Left lung (tissue), 10 donors: ENCODE data around the gene TBCD. TPM values are rescaled to one million over a fixed set of nuclear protein-coding genes. Genes with fewer than 3 reads are reported as not detected.

Experiments used
- ATAC-seq: fragments of 200-7000 bp; cut with Tn5 transposase; one replicate; pipeline ENCODE4 v1.9.1; 2020; ENCODE audit warnings: moderate library complexity
- DNase-seq, 4 donors: peaks; one replicate each; pipeline ENCODE4 v3.0.0-alpha.2; 2013 to 2020
- H3K27ac ChIP-seq, 2 donors: fragments of 200-600 bp; sonication (generic) in 1 of 2; one replicate each; pipeline versions ENCODE4 v1.5.0 to v1.8.0; 2020 to 2021
- H3K27me3 ChIP-seq, 2 donors: fragments of 200-600 bp; sonication (generic) in 1 of 2; one replicate each; pipeline versions ENCODE4 v1.5.0 to v1.8.0; 2020 to 2021
- H3K36me3 ChIP-seq, 2 donors: fragments of 200-600 bp; sonication (generic) in 1 of 2; one replicate each; pipeline versions ENCODE4 v1.5.0 to v1.8.0; 2020 to 2021
- H3K4me1 ChIP-seq, 2 donors: fragments of 200-600 bp; one replicate each; pipeline ENCODE4 v1.8.0; 2021
- H3K4me3 ChIP-seq, 2 donors: fragments of 200-600 bp; sonication (generic) in 1 of 2; one replicate each; pipeline versions ENCODE4 v1.5.0 to v1.8.0; 2020 to 2021; ENCODE audit warnings: mild to moderate bottlenecking in 1 of 2
- H3K9me3 ChIP-seq, 2 donors: fragments of 200-600 bp; sonication (generic) in 1 of 2; one replicate each; pipeline versions ENCODE4 v1.5.0 to v1.8.0; 2020 to 2021
- intact Hi-C, 2 donors: fragments of 100-400 bp; cut with DNase I; formaldehyde crosslinking; loops; one replicate each; pipeline versions ENCODE4 v1.11.2 to v1.14.2; 2022
- polyA plus RNA-seq, 6 donors: library from polyadenylated mRNA; unstranded; fragments of 120-200 nt; gene quantifications; one replicate each; pipeline ENCODE4 v1.2.1, GENCODE V29; 2013; ENCODE audit not compliant: insufficient read length in 6 of 6
- total RNA-seq, 2 donors: library from RNA; stranded (reverse); fragmentation: NEBNext Ultra II Directional; extraction: Animal tissue kit (Norgen Biotek cat#: 25700); gene quantifications; one replicate each; pipeline ENCODE4 v1.2.1, GENCODE V29; 2021
- TF ChIP-seq, protein P1 (sequence below), 2 donors: fragments of 200-600 bp; sonication (generic) in 1 of 2; IDR thresholded peaks; one replicate each; pipeline versions ENCODE4 v1.5.0 to v1.8.0; 2021; ENCODE audit warnings: antibody characterized with exemption in 2 of 2
- donor health status: DM: no; HTN: yes; CAD: no.
- donor health status: DM: no; HTN: no; CAD: no.

TBCD gene
- total and polyA plus RNA-seq, 8 donors: 87.2 to 133 (median 104) TPM

GRCh38 chr17:82748756-82749155 is 3.1 kb upstream of the TBCD start:
- no peak for DNase-seq
- no peaks in the 10 kb centered on the region for H3K36me3 ChIP-seq
- peaks cover 8 to 12% of the 10 kb centered on the region in 2 donors for H3K4me1 ChIP-seq
- ATAC-seq: no peak
- H3K27me3 ChIP-seq: peaks cover 0 to 7% of the 10 kb centered on the region in 2 donors
- no peak overlapping the region for H3K4me3 ChIP-seq
- intact Hi-C loops: no loop called here
- TF ChIP-seq, protein P1, sequence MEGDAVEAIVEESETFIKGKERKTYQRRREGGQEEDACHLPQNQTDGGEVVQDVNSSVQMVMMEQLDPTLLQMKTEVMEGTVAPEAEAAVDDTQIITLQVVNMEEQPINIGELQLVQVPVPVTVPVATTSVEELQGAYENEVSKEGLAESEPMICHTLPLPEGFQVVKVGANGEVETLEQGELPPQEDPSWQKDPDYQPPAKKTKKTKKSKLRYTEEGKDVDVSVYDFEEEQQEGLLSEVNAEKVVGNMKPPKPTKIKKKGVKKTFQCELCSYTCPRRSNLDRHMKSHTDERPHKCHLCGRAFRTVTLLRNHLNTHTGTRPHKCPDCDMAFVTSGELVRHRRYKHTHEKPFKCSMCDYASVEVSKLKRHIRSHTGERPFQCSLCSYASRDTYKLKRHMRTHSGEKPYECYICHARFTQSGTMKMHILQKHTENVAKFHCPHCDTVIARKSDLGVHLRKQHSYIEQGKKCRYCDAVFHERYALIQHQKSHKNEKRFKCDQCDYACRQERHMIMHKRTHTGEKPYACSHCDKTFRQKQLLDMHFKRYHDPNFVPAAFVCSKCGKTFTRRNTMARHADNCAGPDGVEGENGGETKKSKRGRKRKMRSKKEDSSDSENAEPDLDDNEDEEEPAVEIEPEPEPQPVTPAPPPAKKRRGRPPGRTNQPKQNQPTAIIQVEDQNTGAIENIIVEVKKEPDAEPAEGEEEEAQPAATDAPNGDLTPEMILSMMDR (IDR thresholded peaks at IDR 0.05): no peak
- H3K9me3 ChIP-seq: peaks cover 0 to 7% of the 10 kb centered on the region in 2 donors
- no peak overlapping the region for H3K27ac ChIP-seq

GRCh38 chr17:82750241-82750908 is 1.5 kb upstream of the TBCD start:
- peaks cover 8 to 12% of the 10 kb centered on the region in 2 donors for H3K4me1 ChIP-seq
- intact Hi-C loops: no loop called here
- ATAC-seq: no peak
- no peak for DNase-seq
- TF ChIP-seq, protein P1 (IDR thresholded peaks at IDR 0.05): no peak
- peaks cover 0 to 7% of the 10 kb centered on the region in 2 donors for H3K9me3 ChIP-seq
- H3K27me3 ChIP-seq: peaks cover 0 to 7% of the 10 kb centered on the region in 2 donors
- H3K27ac ChIP-seq: no peak overlapping the region
- H3K36me3 ChIP-seq: no peaks in the 10 kb centered on the region
- H3K4me3 ChIP-seq: no peak overlapping the region

- peak overlapping the region in 1 of 2 donors; percentile 37 for H3K27ac ChIP-seq
- ATAC-seq: no peak
- intact Hi-C loops: no loop called here
- peaks cover 0 to 1% of the 10 kb centered on the region in 2 donors for H3K36me3 ChIP-seq
- peaks cover 8 to 12% of the 10 kb centered on the region in 2 donors for H3K4me1 ChIP-seq
- TF ChIP-seq, protein P1 (IDR thresholded peaks at IDR 0.05): no peak
- peaks cover 0 to 4% of the 10 kb centered on the region in 2 donors for H3K9me3 ChIP-seq
- peak overlapping the region; percentile 45 to 97 for H3K4me3 ChIP-seq
- no peak for DNase-seq
- peaks cover 0 to 7% of the 10 kb centered on the region in 2 donors for H3K27me3 ChIP-seq
Measured at GRCh38 chr17:82751171-82751570, 694 bp upstream of the TBCD start.

DNA sequence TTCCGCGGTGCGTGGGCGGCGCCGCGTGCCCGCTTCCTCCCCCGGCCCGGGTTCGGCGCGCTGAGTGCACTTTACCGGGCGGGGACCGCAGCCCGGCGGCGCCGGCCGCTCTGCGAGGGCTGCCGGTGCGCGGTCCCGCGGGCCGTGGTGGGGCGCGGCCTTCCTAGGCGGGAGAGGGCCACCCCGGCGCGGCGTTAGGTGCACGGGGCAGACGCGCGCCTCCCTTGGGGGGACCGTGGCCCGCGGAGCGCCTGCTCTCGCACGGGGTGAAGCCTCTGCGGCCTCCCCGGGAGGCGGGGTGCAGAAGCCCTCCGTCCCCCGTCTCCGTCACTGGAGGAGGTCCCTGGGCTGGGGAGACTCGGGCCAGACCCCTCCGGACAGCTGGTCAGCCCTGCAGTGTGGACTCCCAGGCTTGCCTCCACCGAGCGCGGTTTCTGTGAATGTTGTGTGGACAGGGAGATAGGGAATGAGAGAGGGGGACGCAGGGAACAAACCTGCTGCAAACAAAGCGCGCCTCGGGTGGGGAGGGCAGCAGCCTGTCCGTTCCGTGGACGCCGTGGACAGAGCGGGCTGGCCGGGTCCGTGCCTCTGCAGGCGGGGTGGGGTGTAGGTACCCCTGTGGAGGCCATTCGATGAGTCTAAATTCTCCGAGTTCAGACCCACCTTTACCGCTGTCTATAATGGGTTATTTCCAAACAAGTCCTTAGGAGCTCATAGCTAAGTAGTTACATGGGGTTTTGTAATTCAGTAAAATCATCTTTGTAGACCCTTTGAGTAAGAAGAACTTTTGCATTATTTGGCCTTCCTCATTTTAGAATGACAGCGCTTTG is 721 bp downstream of the TBCD start:
- peak in 1 of 4 donors; percentile 85 for DNase-seq
- peaks cover 0 to 5% of the 10 kb centered on the region in 2 donors for H3K36me3 ChIP-seq
- H3K27me3 ChIP-seq: peaks cover 0 to 7% of the 10 kb centered on the region in 2 donors
- H3K9me3 ChIP-seq: no peaks in the 10 kb centered on the region
- H3K4me1 ChIP-seq: peaks cover 8 to 12% of the 10 kb centered on the region in 2 donors
- peak overlapping the region; percentile 61 to 97 for H3K4me3 ChIP-seq
- H3K27ac ChIP-seq: peak overlapping the region; percentile 73 to 78
- ATAC-seq: peak; percentile 6
- TF ChIP-seq, protein P1 (IDR thresholded peaks at IDR 0.05): no peak
- intact Hi-C loops: no loop called here

- peaks cover 0 to 7% of the 10 kb centered on the region in 2 donors for H3K27me3 ChIP-seq
- intact Hi-C loops: no loop called here
- DNase-seq: no peak
- TF ChIP-seq, protein P1 (IDR thresholded peaks at IDR 0.05): no peak
- peak overlapping the region; percentile 61 to 97 for H3K4me3 ChIP-seq
- H3K4me1 ChIP-seq: peaks cover 8 to 12% of the 10 kb centered on the region in 2 donors
- no peak overlapping the region for H3K27ac ChIP-seq
- ATAC-seq: no peak
- H3K9me3 ChIP-seq: no peaks in the 10 kb centered on the region
- peaks cover 0 to 5% of the 10 kb centered on the region in 2 donors for H3K36me3 ChIP-seq
Measured at GRCh38 chr17:82753201-82753464, 1.3 kb downstream of the TBCD start.
